Measurements from ENCODE around the gene GOSR2.

GRCh38 chr17:46976626-46977270 is 53.8 kb downstream of the GOSR2 start:
- TF ChIP-seq POLR2A (IDR thresholded peaks at IDR 0.05) (no peak), CTCF (IDR thresholded peaks at IDR 0.05) (no peak)
